GM23338 (cell line): ENCODE measurements around the gene RIPK1. TPM values are rescaled to one million over a fixed set of nuclear protein-coding genes. Genes with fewer than 3 reads are reported as not detected.
"Not testable (repeated sequence)": the region's sequence is repeated elsewhere in the genome, so short reads cannot be mapped to it uniquely, and the experiment has no call there.

Experiments used
- ATAC-seq: fragments of 200-7000 bp; cut with Tn5 transposase; 3 replicates; pipeline ENCODE4 v1.9.1; 2020
- DNase-seq: peaks from one replicate; pipeline ENCODE4 v3.0.0-alpha.2; 2015; ENCODE audit warnings: low spot score
- H2AFZ ChIP-seq: fragments of 200-600 bp; sonication (generic); 2 replicates; pipeline ENCODE4 v1.8.0; 2016; ENCODE audit warnings: antibody characterized with exemption, mild to moderate bottlenecking, moderate library complexity
- H3F3A ChIP-seq: fragments of 200-600 bp; sonication (generic); replicated peaks from 2 replicates; pipeline ENCODE4 v1.8.0; 2017; ENCODE audit warnings: antibody characterized with exemption, mixed run types, low read depth
- H3K27ac ChIP-seq: fragments of 200-600 bp; sonication (generic); 2 replicates; pipeline ENCODE4 v1.6.1; 2016; ENCODE audit warnings: low read depth
- H3K27me3 ChIP-seq: fragments of 200-600 bp; sonication (generic); 2 replicates; pipeline ENCODE4 v1.8.0; 2016; ENCODE audit warnings: mild to moderate bottlenecking, mixed run types, moderate library complexity; ENCODE audit not compliant: insufficient read depth
- H3K36me3 ChIP-seq: fragments of 200-600 bp; sonication (generic); 2 replicates; pipeline ENCODE4 v1.8.0; 2016; ENCODE audit warnings: mild to moderate bottlenecking; ENCODE audit not compliant: insufficient read depth
- H3K4me1 ChIP-seq: fragments of 200-600 bp; sonication (generic); 2 replicates; pipeline ENCODE4 v1.8.0; 2016; ENCODE audit warnings: mild to moderate bottlenecking, moderate library complexity; ENCODE audit not compliant: insufficient read depth
- H3K4me2 ChIP-seq: fragments of 200-600 bp; sonication (generic); 2 replicates; pipeline ENCODE4 v1.7.1; 2017; ENCODE audit warnings: mixed run types
- H3K4me3 ChIP-seq: fragments of 200-600 bp; sonication (generic); 2 replicates; pipeline ENCODE4 v1.6.1; 2016; ENCODE audit warnings: mixed run types
- H3K79me2 ChIP-seq: fragments of 200-600 bp; sonication (generic); replicated peaks from 2 replicates; pipeline ENCODE4 v1.8.0; 2017; ENCODE audit warnings: mild to moderate bottlenecking; ENCODE audit not compliant: insufficient read depth
- H3K9me2 ChIP-seq: fragments of 200-600 bp; sonication (generic); 2 replicates; pipeline ENCODE4 v1.8.0; 2017; ENCODE audit not compliant: insufficient read depth
- H4K20me1 ChIP-seq: fragments of 200-600 bp; sonication (generic); replicated peaks from 2 replicates; pipeline ENCODE4 v1.8.0; 2017; ENCODE audit warnings: mild to moderate bottlenecking; ENCODE audit not compliant: insufficient read depth
- H3K27ac Mint-ChIP-seq: 2 replicates; pipeline ENCODE4 v1.8.0; 2020; ENCODE audit warnings: inconsistent platforms, mild to moderate bottlenecking, moderate library complexity, mixed read lengths
- H3K27me3 Mint-ChIP-seq: 3 replicates; pipeline ENCODE4 v1.8.0; 2022; ENCODE audit warnings: low read depth, mild to moderate bottlenecking, moderate library complexity, mixed read lengths, inconsistent platforms; ENCODE audit not compliant: insufficient read depth, poor library complexity
- H3K36me3 Mint-ChIP-seq: 3 replicates; pipeline ENCODE4 v1.8.0; 2021; ENCODE audit warnings: low read depth, mild to moderate bottlenecking, inconsistent platforms, moderate library complexity, mixed read lengths
- H3K4me1 Mint-ChIP-seq: 3 replicates; pipeline ENCODE4 v1.8.0; 2020; ENCODE audit warnings: mild to moderate bottlenecking, inconsistent platforms, mixed read lengths
- H3K4me3 Mint-ChIP-seq: 3 replicates; pipeline ENCODE4 v1.8.0; 2021; ENCODE audit warnings: moderate library complexity, mild to moderate bottlenecking, inconsistent platforms, mixed read lengths
- H3K9me3 Mint-ChIP-seq: 3 replicates; pipeline ENCODE4 v1.8.0; 2020; ENCODE audit warnings: moderate library complexity, mild to moderate bottlenecking, inconsistent platforms, mixed read lengths
- CTCF ChIP-seq, 2 experiments: fragments of 200-600 bp in 1 of 2; sonication (generic) in 1 of 2; conservative IDR thresholded peaks; 2 replicates each; pipeline versions ENCODE4 v1.5.1 to v1.6.1; 2016 to 2017; ENCODE audit warnings: antibody characterized with exemption in 2 of 2, low read depth in 2 of 2, mild to moderate bottlenecking in 2 of 2, moderate library complexity in 1 of 2
- ETS1 ChIP-seq: IDR thresholded peaks from 2 replicates; pipeline ENCODE4 v1.6.1; 2016; ENCODE audit warnings: antibody characterized with exemption
- NANOG ChIP-seq: IDR thresholded peaks from 2 replicates; pipeline ENCODE4 v1.6.1; 2016; ENCODE audit warnings: antibody characterized with exemption, borderline replicate concordance
- ZNF462 ChIP-seq: fragments of 250-450 bp; sonication (Bioruptor Pico); IDR thresholded peaks from 2 replicates; pipeline ENCODE4 v1.5.0; 2020; ENCODE audit warnings: mild to moderate bottlenecking, moderate library complexity
- polyA plus RNA-seq: library from polyadenylated mRNA; unstranded; fragments of >200 nt; fragmentation: Nextera tagmentation; extraction: Ambion mirVana; gene quantifications from 2 replicates; pipeline ENCODE4 v1.2.1, GENCODE V29; 2016
- total RNA-seq: library from RNA; depleted of rRNA; stranded (reverse); fragments of >200 nt; shearing (Covaris generic); gene quantifications from 2 replicates; pipeline ENCODE4 v1.2.3, GENCODE V29; 2014

Gene RIPK1
- total and polyA plus RNA-seq, 2 experiments from 2014 or later, result 5.7 to 19.4 TPM

- ATAC-seq, result no peak
- no peak overlapping the region for H3K4me3 Mint-ChIP-seq
- no peaks in the 10 kb centered on the region for H4K20me1 ChIP-seq
- H3K36me3 ChIP-seq, result no peaks in the 10 kb centered on the region
- H3K27me3 Mint-ChIP-seq, result peaks cover 12% of the 10 kb centered on the region
- peaks cover 14% of the 10 kb centered on the region for H3K4me1 ChIP-seq
- H3K9me2 ChIP-seq, result no peaks in the 10 kb centered on the region
- no peaks in the 10 kb centered on the region for H3K36me3 Mint-ChIP-seq
- H3K4me3 ChIP-seq, result no peak overlapping the region
- H3K27ac Mint-ChIP-seq, result no peak overlapping the region
- H3K27me3 ChIP-seq, result no peaks in the 10 kb centered on the region
- H3K9me3 Mint-ChIP-seq, result no peaks in the 10 kb centered on the region
- H3K79me2 ChIP-seq, result no peaks in the 10 kb centered on the region
- no peak overlapping the region for H3K4me2 ChIP-seq
- peaks cover 18% of the 10 kb centered on the region for H3K4me1 Mint-ChIP-seq
- no peak for TF ChIP-seq CTCF (conservative IDR thresholded peaks at IDR 0.05; ENCODE audit: low read depth in 2 of 2)
- H3K27ac ChIP-seq, result no peak overlapping the region
- DNase-seq, result no peak
- H3F3A ChIP-seq, result peaks cover 9% of the 10 kb centered on the region
- no peak overlapping the region for H2AFZ ChIP-seq
Observed at GRCh38 chr6:3058957-3059356, 9.3 kb upstream of the RIPK1 start.

- H3K4me1 ChIP-seq, result not testable (repeated sequence)
Observed at GRCh38 chr6:3060092-3060491, 8.2 kb upstream of the RIPK1 start.

DNA sequence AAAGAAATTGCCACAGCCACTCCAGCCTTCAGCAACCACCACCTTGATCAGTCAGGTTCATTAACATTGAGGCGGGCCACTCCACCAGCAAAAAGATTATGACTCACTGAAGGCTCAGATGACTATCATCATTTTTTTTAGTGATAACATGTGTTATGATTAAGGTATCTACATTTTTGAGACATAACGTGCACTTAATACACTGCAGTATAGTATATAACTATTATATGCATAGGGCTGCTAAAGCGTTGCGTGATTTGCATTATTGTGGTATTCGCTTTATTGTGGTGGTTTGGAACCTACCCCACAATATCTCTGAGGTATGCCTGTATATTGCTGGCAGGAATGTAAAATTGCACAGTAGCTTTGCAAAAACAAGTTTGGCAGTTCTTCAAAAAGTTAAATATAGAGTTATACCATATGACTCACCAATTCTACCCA is 6.8 kb upstream of the RIPK1 start:
- Histone ChIP-seq H3K9me2 (no peaks in the 10 kb centered on the region), H4K20me1 (no peaks in the 10 kb centered on the region), H3K36me3 (no peaks in the 10 kb centered on the region), H3K4me3 (no peak overlapping the region), H2AFZ (no peak overlapping the region), H3K27ac (no peak overlapping the region), H3K79me2 (no peaks in the 10 kb centered on the region), H3K4me2 (no peak overlapping the region), H3K27me3 (no peaks in the 10 kb centered on the region), H3F3A (0 out of 2 replicates have a peak, but pooled peaks cover 4% of the 10 kb centered on the region), H3K4me1 (no peaks in the 10 kb centered on the region; the same call in 1 of the 2 replicates)
- DNase-seq (no peak), ATAC-seq (no peak)
- no peak overlapping the region for H3K27ac Mint-ChIP-seq
- peaks cover 9% of the 10 kb centered on the region for H3K4me1 Mint-ChIP-seq
- peaks cover 7% of the 10 kb centered on the region for H3K36me3 Mint-ChIP-seq
- H3K4me3 Mint-ChIP-seq, result no peak overlapping the region
- peaks cover 15% of the 10 kb centered on the region; the same call in 2 of the 3 replicates for H3K9me3 Mint-ChIP-seq
- peaks cover 18% of the 10 kb centered on the region for H3K27me3 Mint-ChIP-seq
- no peak for TF ChIP-seq NANOG
- no peak for TF ChIP-seq ETS1
- no peak for TF ChIP-seq CTCF (conservative IDR thresholded peaks at IDR 0.05; ENCODE audit: low read depth in 2 of 2)
- TF ChIP-seq ZNF462 (CRISPR knock-in tag), result no peak

More at GRCh38 chr6:3060092-3060491, 8.2 kb upstream of the RIPK1 start:
- H3K36me3 ChIP-seq, H3K27me3 ChIP-seq, H3K4me2 ChIP-seq, H3K27me3 Mint-ChIP-seq, H3K9me3 Mint-ChIP-seq, H2AFZ ChIP-seq, H3K9me2 ChIP-seq, H3K36me3 Mint-ChIP-seq, H3K4me3 ChIP-seq, H3K4me3 Mint-ChIP-seq, H3K27ac Mint-ChIP-seq, H4K20me1 ChIP-seq, H3K27ac ChIP-seq, DNase-seq, H3K79me2 ChIP-seq, ATAC-seq: not testable (repeated sequence)
- H3K4me1 Mint-ChIP-seq, result peaks cover 14% of the 10 kb centered on the region
- H3F3A ChIP-seq, result peaks cover 11% of the 10 kb centered on the region
